NCI-H1930 (cell line): ENCODE results near the gene ZBED4.

Experiments
- DNase-seq, 2 experiments: peaks; one replicate each; lab custom pipeline; 2025; lab: John Stamatoyannopoulos, UW

ZBED4 gene

GRCh38 chr22:49855251-49855911 lies 1.7 kb downstream of the ZBED4 start:
- DNase-seq = no peak

- DNase-seq = no peak
Measured at GRCh38 chr22:49856343-49856742, 2.7 kb downstream of the ZBED4 start.

GRCh38 chr22:49856766-49857618 lies 3.3 kb downstream of the ZBED4 start:
- DNase-seq = no peak

- DNase-seq = no peak
Measured at GRCh38 chr22:49858827-49859226, 5.2 kb downstream of the ZBED4 start.

GRCh38 chr22:49861642-49862495 lies 8.2 kb downstream of the ZBED4 start:
- DNase-seq = no peak

GRCh38 chr22:49862496-49862776 lies 8.8 kb downstream of the ZBED4 start:
- no peak for DNase-seq

- DNase-seq = no peak
Measured at GRCh38 chr22:49863931-49864330, 10.3 kb downstream of the ZBED4 start.

- DNase-seq = no peak
Measured at GRCh38 chr22:49865156-49865555, 11.5 kb downstream of the ZBED4 start.

- DNase-seq = no peak
Measured at GRCh38 chr22:49866134-49866533, 12.5 kb downstream of the ZBED4 start.

- no peak for DNase-seq
Measured at GRCh38 chr22:49866646-49867045, 13.0 kb downstream of the ZBED4 start.

- no peak for DNase-seq
Measured at GRCh38 chr22:49867303-49868265, 13.9 kb downstream of the ZBED4 start.

- no peak for DNase-seq
Measured at GRCh38 chr22:49869086-49869830, 15.6 kb downstream of the ZBED4 start.

- no peak for DNase-seq
Measured at GRCh38 chr22:49869845-49870712, 16.4 kb downstream of the ZBED4 start.

- no peak for DNase-seq
Measured at GRCh38 chr22:49871482-49871881, 17.8 kb downstream of the ZBED4 start.

GRCh38 chr22:49872347-49872746 lies 18.7 kb downstream of the ZBED4 start:
- no peak for DNase-seq

GRCh38 chr22:49873228-49873940 lies 19.7 kb downstream of the ZBED4 start:
- no peak for DNase-seq

- no peak for DNase-seq
Measured at GRCh38 chr22:49877642-49878041, 24.0 kb downstream of the ZBED4 start.

- no peak for DNase-seq
Measured at GRCh38 chr22:49878206-49878605, 24.6 kb downstream of the ZBED4 start.

- DNase-seq = no peak
Measured at GRCh38 chr22:49879871-49880270, 26.2 kb downstream of the ZBED4 start.
